ENCODE results near the gene WIF1.

Gene WIF1

DNA sequence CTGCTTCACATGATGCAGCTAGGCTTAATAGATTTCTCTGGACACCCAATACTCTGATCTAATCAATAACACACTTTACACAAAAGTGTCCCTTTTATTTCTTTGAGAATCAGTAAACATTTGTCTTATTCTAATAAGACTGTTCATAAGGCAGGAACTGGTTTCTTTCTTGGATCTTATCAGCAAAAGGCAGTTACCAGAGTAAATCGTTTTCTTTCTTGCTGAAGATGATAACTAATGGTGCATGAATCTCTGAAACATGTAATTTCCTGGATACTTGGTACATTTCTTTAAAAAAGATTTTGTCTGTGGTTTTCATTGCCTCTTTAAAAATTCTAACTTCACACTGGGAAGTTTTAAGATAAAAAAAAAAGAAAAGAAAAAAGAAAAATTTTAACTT is 39.6 kb downstream of the WIF1 start:
- no peak for TF ChIP-seq ELF4 (IDR thresholded peaks at IDR 0.05)
- TF ChIP-seq L3MBTL2 (conservative IDR thresholded peaks at IDR 0.05) = no peak
- TF ChIP-seq SUZ12 (IDR thresholded peaks at IDR 0.05) = no peak
- no peak for TF ChIP-seq FOXM1 (IDR thresholded peaks at IDR 0.05; ENCODE audit: borderline replicate concordance)
- no peak for TF ChIP-seq BHLHE40 (IDR thresholded peaks at IDR 0.05; ENCODE audit: borderline replicate concordance)
- TF ChIP-seq HDGF (IDR thresholded peaks at IDR 0.05; ENCODE audit: borderline replicate concordance) = no peak
- TF ChIP-seq FOXK2 (IDR thresholded peaks at IDR 0.05) = no peak
- no peak for TF ChIP-seq TARDBP (IDR thresholded peaks at IDR 0.05)
- no peak for TF ChIP-seq FOXA1 (IDR thresholded peaks at IDR 0.05)
- no peak for TF ChIP-seq NFRKB (IDR thresholded peaks at IDR 0.05)
- no peak for TF ChIP-seq ZNF384 (IDR thresholded peaks at IDR 0.05)
- TF ChIP-seq, protein P1, sequence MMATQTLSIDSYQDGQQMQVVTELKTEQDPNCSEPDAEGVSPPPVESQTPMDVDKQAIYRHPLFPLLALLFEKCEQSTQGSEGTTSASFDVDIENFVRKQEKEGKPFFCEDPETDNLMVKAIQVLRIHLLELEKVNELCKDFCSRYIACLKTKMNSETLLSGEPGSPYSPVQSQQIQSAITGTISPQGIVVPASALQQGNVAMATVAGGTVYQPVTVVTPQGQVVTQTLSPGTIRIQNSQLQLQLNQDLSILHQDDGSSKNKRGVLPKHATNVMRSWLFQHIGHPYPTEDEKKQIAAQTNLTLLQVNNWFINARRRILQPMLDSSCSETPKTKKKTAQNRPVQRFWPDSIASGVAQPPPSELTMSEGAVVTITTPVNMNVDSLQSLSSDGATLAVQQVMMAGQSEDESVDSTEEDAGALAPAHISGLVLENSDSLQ (IDR thresholded peaks at IDR 0.05) = no peak
- no peak for TF ChIP-seq SP1 (IDR thresholded peaks at IDR 0.05)
- ChIA-PET POLR2A (no interaction called here), CTCF (no interaction called here)
- DNase-seq (ENCODE audit: extremely low spot score) = no peak

DNA sequence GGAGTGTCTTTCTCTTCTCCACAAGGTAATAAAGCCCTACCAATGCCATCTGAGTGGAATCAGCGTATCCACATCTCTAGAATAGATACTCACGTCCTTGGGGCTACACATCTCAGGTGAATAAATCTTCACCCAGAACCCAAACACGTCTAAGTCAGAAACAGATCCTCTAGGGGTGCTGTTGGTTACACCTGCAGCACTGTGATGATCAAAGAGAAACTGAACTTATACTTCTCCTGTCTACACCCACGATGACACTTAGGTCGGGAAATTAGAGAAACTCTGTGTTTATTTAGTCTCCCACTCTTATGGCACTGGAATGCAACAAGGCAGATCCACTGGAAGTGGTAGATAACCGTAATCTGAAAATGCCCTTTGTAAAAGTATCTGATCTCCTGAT is 46.2 kb downstream of the WIF1 start:
- no peak for DNase-seq (ENCODE audit: extremely low spot score)
- POLR2A ChIA-PET = no interaction called here
- TF ChIP-seq TARDBP (IDR thresholded peaks at IDR 0.05) (no peak), NFRKB (IDR thresholded peaks at IDR 0.05) (no peak), LEF1 (IDR thresholded peaks at IDR 0.05; ENCODE audit: borderline replicate concordance) (no peak), CTBP1 (IDR thresholded peaks at IDR 0.05; ENCODE audit: borderline replicate concordance) (no peak), ELF4 (IDR thresholded peaks at IDR 0.05) (no peak), FOXA1 (IDR thresholded peaks at IDR 0.05) (no peak)
- CTCF ChIA-PET = interaction anchor here (0.6 kb wide), 1 partner anchor 12 kb away, joined by 4 read pairs; no protein-coding TSS in a partner anchor

DNA sequence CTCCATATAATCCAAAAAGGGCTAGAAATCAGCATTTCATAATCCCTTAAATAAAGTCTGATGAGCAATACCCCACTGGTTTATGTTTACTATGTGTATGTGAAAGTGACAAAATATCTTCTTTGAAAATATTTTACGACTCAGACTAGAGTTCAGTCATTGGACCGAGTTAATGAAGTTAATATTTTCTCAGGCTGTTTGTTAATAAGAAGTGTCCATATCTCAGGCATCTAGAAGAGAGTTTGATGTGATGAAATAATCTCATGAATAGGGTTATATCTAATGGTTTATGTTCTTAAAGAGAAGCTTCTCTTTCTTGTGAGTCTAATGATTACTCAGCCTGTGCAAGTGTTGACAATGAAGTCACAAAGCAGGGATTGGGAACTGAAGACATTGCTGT is 51.8 kb downstream of the WIF1 start:
- CTCF ChIA-PET = no interaction called here
- TF ChIP-seq CTBP1 (IDR thresholded peaks at IDR 0.05; ENCODE audit: borderline replicate concordance) = no peak
- no peak for TF ChIP-seq HDGF (IDR thresholded peaks at IDR 0.05; ENCODE audit: borderline replicate concordance)
- TF ChIP-seq, protein P1 (IDR thresholded peaks at IDR 0.05) = no peak
- no peak for TF ChIP-seq FOXA1 (IDR thresholded peaks at IDR 0.05)
- no peak for TF ChIP-seq ELF4 (IDR thresholded peaks at IDR 0.05)
- TF ChIP-seq SP1 (IDR thresholded peaks at IDR 0.05) = no peak
- TF ChIP-seq SUZ12 (IDR thresholded peaks at IDR 0.05) = no peak
- POLR2A ChIA-PET = no interaction called here
- DNase-seq (ENCODE audit: extremely low spot score) = no peak

DNA sequence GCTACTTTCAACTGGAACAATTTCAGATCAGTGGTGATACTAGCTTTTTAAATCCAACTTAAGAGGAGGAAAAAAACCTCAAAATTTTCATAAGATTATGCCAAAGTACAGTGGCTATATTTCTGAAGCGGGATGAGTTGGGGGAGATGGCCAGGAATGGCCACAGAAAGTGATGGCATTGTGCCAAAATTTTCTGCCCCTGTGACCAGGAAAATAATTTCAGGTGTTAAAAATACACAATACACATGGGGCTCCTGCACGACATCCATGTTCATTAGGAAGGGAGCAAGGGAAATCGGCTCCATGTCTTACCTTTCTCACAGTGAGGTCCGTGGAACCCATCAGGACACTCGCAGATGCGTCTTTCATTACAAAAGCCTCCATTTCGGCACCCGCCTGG is 53.7 kb downstream of the WIF1 start:
- no peak for TF ChIP-seq CTBP1 (IDR thresholded peaks at IDR 0.05; ENCODE audit: borderline replicate concordance)
- no peak for TF ChIP-seq TARDBP (IDR thresholded peaks at IDR 0.05)
- TF ChIP-seq FOXA1 (IDR thresholded peaks at IDR 0.05) = no peak
- TF ChIP-seq ARNT (IDR thresholded peaks at IDR 0.05) = no peak
- TF ChIP-seq, protein P1 (IDR thresholded peaks at IDR 0.05) = no peak
- no peak for TF ChIP-seq FOXK2 (IDR thresholded peaks at IDR 0.05)
- TF ChIP-seq NFRKB (IDR thresholded peaks at IDR 0.05) = no peak
- TF ChIP-seq ZNF384 (IDR thresholded peaks at IDR 0.05) = no peak
- no peak for TF ChIP-seq HDGF (IDR thresholded peaks at IDR 0.05; ENCODE audit: borderline replicate concordance)
- TF ChIP-seq FOXM1 (IDR thresholded peaks at IDR 0.05; ENCODE audit: borderline replicate concordance) = no peak
- TF ChIP-seq ELF4 (IDR thresholded peaks at IDR 0.05) = no peak
- CTCF ChIA-PET = no interaction called here
- DNase-seq (ENCODE audit: extremely low spot score) = no peak
- POLR2A ChIA-PET = no interaction called here

DNA sequence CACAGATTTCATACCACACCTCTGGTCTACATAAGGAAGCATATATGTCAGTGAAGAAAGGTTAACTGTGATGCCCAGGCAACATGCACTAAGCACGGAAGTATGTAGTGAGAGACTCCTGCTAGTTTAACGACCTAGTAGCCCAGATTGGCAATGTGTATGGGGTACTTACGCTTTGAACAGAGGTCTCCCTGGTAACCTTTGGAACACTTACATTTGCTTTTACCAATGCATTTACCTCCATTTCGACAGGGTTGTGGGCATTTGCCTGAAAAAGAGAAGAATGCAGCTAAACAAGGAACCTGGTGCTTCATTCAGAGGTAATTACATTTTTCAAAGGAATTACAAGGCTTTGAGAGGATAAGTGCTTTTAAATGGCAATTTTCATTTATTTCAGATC is 65.2 kb downstream of the WIF1 start:
- CTCF ChIA-PET = no interaction called here
- POLR2A ChIA-PET = no interaction called here

GRCh38 chr12:65051218-65051617 is 69.9 kb downstream of the WIF1 start:
- CTCF ChIA-PET = interaction anchor here (0.7 kb wide), 1 partner anchor 277 kb away, joined by 3 read pairs; no protein-coding TSS in a partner anchor
- TF ChIP-seq L3MBTL2 (conservative IDR thresholded peaks at IDR 0.05) (no peak), ZNF384 (IDR thresholded peaks at IDR 0.05) (no peak), TARDBP (IDR thresholded peaks at IDR 0.05) (no peak), FOXK2 (IDR thresholded peaks at IDR 0.05) (no peak), CTBP1 (IDR thresholded peaks at IDR 0.05; ENCODE audit: borderline replicate concordance) (no peak), FOXA1 (IDR thresholded peaks at IDR 0.05) (no peak), ARNT (IDR thresholded peaks at IDR 0.05) (no peak), SUZ12 (IDR thresholded peaks at IDR 0.05) (no peak), HDGF (IDR thresholded peaks at IDR 0.05; ENCODE audit: borderline replicate concordance) (no peak), LEF1 (IDR thresholded peaks at IDR 0.05; ENCODE audit: borderline replicate concordance) (no peak), SP1 (IDR thresholded peaks at IDR 0.05) (no peak)
- DNase-seq (ENCODE audit: extremely low spot score) = no peak
- POLR2A ChIA-PET = no interaction called here

More for the DNA sequence above, 65.2 kb downstream of the WIF1 start:
- no peak for DNase-seq (ENCODE audit: extremely low spot score)
- TF ChIP-seq CTBP1 (IDR thresholded peaks at IDR 0.05; ENCODE audit: borderline replicate concordance) = no peak
- no peak for TF ChIP-seq SP1 (IDR thresholded peaks at IDR 0.05)
- no peak for TF ChIP-seq NFRKB (IDR thresholded peaks at IDR 0.05)
- no peak for TF ChIP-seq ARNT (IDR thresholded peaks at IDR 0.05)
- TF ChIP-seq HDGF (IDR thresholded peaks at IDR 0.05; ENCODE audit: borderline replicate concordance) = no peak
- no peak for TF ChIP-seq FOXM1 (IDR thresholded peaks at IDR 0.05; ENCODE audit: borderline replicate concordance)

GRCh38 chr12:65045269-65045668 is 75.8 kb downstream of the WIF1 start:
- ChIA-PET POLR2A (no interaction called here), CTCF (no interaction called here)
- TF ChIP-seq BHLHE40 (IDR thresholded peaks at IDR 0.05; ENCODE audit: borderline replicate concordance) (no peak), FOXA1 (IDR thresholded peaks at IDR 0.05) (no peak), SUZ12 (IDR thresholded peaks at IDR 0.05) (no peak), CTBP1 (IDR thresholded peaks at IDR 0.05; ENCODE audit: borderline replicate concordance) (no peak), ZNF384 (IDR thresholded peaks at IDR 0.05) (no peak)
- TF ChIP-seq, protein P1 (IDR thresholded peaks at IDR 0.05) = no peak
- DNase-seq (ENCODE audit: extremely low spot score) = no peak

All from HEK293T (cell line).